22Rv1 (cell line): Measurements from ENCODE around the gene TANGO2.

Experiments used
- H3K27ac ChIP-seq: fragments of 450-650 bp; 2 replicates; pipeline ENCODE4 v1.5.1; 2017
- CTCF ChIP-seq: fragments of 450-650 bp; IDR thresholded peaks from 2 replicates; pipeline ENCODE4 v1.5.1; 2017; ENCODE audit warnings: mild to moderate bottlenecking
- ZFX ChIP-seq: fragments of 450-650 bp; IDR thresholded peaks from 2 replicates; pipeline ENCODE4 v1.6.1; 2017; ENCODE audit warnings: antibody characterized with exemption, borderline replicate concordance

TANGO2 gene

GRCh38 chr22:20008221-20008995, 12.5 kb upstream of the TANGO2 start:
- TF ChIP-seq ZFX = no peak
- no peak overlapping the region for H3K27ac ChIP-seq

- H3K27ac ChIP-seq = no peak overlapping the region
- TF ChIP-seq CTCF (no peak), ZFX (no peak)
These were observed 11.9 kb upstream of the TANGO2 start for GRCh38 chr22:20009018-20009491.

- TF ChIP-seq ZFX = no peak
- TF ChIP-seq CTCF = no peak
These were observed 11.2 kb upstream of the TANGO2 start for GRCh38 chr22:20009582-20010306.

GRCh38 chr22:20010307-20011122, 10.4 kb upstream of the TANGO2 start:
- TF ChIP-seq ZFX (no peak), CTCF (no peak)

More at GRCh38 chr22:20009582-20010306, 11.2 kb upstream of the TANGO2 start:
- H3K27ac ChIP-seq = no peak overlapping the region

GRCh38 chr22:20011123-20011992, 9.6 kb upstream of the TANGO2 start:
- no peak overlapping the region for H3K27ac ChIP-seq
- no peak for TF ChIP-seq CTCF
- no peak for TF ChIP-seq ZFX

More at GRCh38 chr22:20010307-20011122, 10.4 kb upstream of the TANGO2 start:
- no peak overlapping the region for H3K27ac ChIP-seq

GRCh38 chr22:20011993-20012740, 8.7 kb upstream of the TANGO2 start:
- TF ChIP-seq CTCF (no peak), ZFX (no peak)
- H3K27ac ChIP-seq = no peak overlapping the region
